H1 (cell line): ENCODE results near the gene AP5Z1. TPM values are rescaled to one million over a fixed set of nuclear protein-coding genes. Genes with fewer than 3 reads are reported as not detected.

Experiments used
- CTCF ChIA-PET: fragments of 300-600 bp; sonication (Branson Sonifier 250); formaldehyde crosslinking; loops from one replicate; lab custom pipeline; 2021; ENCODE audit not compliant: partially characterized antibody; lab: Charles Lee
- POLR2A ChIA-PET: fragments of 300-600 bp; sonication (Branson Sonifier 250); formaldehyde crosslinking; loops from one replicate; lab custom pipeline; 2021; ENCODE audit warnings: inconsistent platforms; ENCODE audit not compliant: partially characterized antibody; lab: Charles Lee
- DNase-seq, 2 experiments: peaks; one replicate each; pipeline versions ENCODE4 v3.0.0 to v3.0.0-alpha.2; 2010 to 2022; ENCODE audit warnings: low spot score in 2 of 2, low read depth in 1 of 2, mixed read lengths in 1 of 2
- FAIRE-seq: peaks from 2 replicates; lab custom pipeline; 2011; peaks lifted over from hg19 to GRCh38; lab: Jason Lieb, UNC
- H2AFZ ChIP-seq: 2 replicates; pipeline ENCODE4 v1.8.1; 2012; ENCODE audit warnings: low read length, inconsistent platforms
- H2AK5ac ChIP-seq: 2 replicates; pipeline ENCODE4 v1.6.1; 2013; ENCODE audit warnings: low read depth, low read length
- H2BK120ac ChIP-seq: replicated peaks from 2 replicates; pipeline ENCODE3; 2013; ENCODE audit warnings: low read depth, low read length, inconsistent platforms
- H2BK12ac ChIP-seq: 2 replicates; pipeline ENCODE4 v1.6.1; 2013; ENCODE audit warnings: low read depth, low read length
- H2BK15ac ChIP-seq: 2 replicates; pipeline ENCODE4 v1.6.1; 2013; ENCODE audit warnings: low read length
- H2BK20ac ChIP-seq: 2 replicates; pipeline ENCODE4 v1.6.1; 2013; ENCODE audit warnings: low read length
- H2BK5ac ChIP-seq: 2 replicates; pipeline ENCODE4 v1.6.1; 2013; ENCODE audit warnings: low read depth, low read length
- H3K14ac ChIP-seq: 2 replicates; pipeline ENCODE4 v1.6.1; 2013; ENCODE audit warnings: inconsistent platforms; ENCODE audit not compliant: insufficient read length
- H3K18ac ChIP-seq: 2 replicates; pipeline ENCODE4 v1.6.1; 2013; ENCODE audit warnings: low read length; ENCODE audit errors: extremely low read depth
- H3K23ac ChIP-seq: 2 replicates; pipeline ENCODE4 v1.6.1; 2013; ENCODE audit warnings: inconsistent platforms; ENCODE audit not compliant: insufficient read length
- H3K23me2 ChIP-seq: 2 replicates; pipeline ENCODE4 v1.6.1; 2013; ENCODE audit warnings: low read depth, low read length
- H3K27ac ChIP-seq: 2 replicates; pipeline ENCODE4 v1.6.1; 2011; ENCODE audit warnings: low read depth, low read length, inconsistent platforms
- H3K27me3 ChIP-seq, 4 experiments: replicated peaks in 1 of 4; 1 replicate in 1 of 4; 2 replicates in 3 of 4; pipeline versions ENCODE4 v1.6.1 to v1.8.1; 2011 to 2013; ENCODE audit warnings: low read length in 3 of 4, mild to moderate bottlenecking in 3 of 4, inconsistent platforms in 2 of 4, mixed read lengths in 2 of 4, moderate library complexity in 1 of 4; ENCODE audit not compliant: control insufficient read depth in 3 of 4, insufficient read depth in 3 of 4; ENCODE audit errors: extremely low read depth in 1 of 4
- H3K36me3 ChIP-seq, 4 experiments: 2 replicates each; pipeline versions ENCODE4 v1.6.1 to v1.8.1; 2011 to 2013; ENCODE audit warnings: mild to moderate bottlenecking in 4 of 4, low read length in 3 of 4, moderate library complexity in 2 of 4, control low read depth in 1 of 4, inconsistent platforms in 1 of 4; ENCODE audit not compliant: insufficient read depth in 4 of 4, control insufficient read depth in 2 of 4
- H3K4ac ChIP-seq: replicated peaks from 2 replicates; pipeline ENCODE3; 2013; ENCODE audit warnings: low read length, low read depth, mixed read lengths, inconsistent platforms; ENCODE audit not compliant: insufficient read length
- H3K4me1 ChIP-seq, 4 experiments: replicated peaks in 1 of 4; 1 replicate in 1 of 4; 2 replicates in 3 of 4; pipeline versions ENCODE4 v1.6.1 to v1.8.1; 2011 to 2013; ENCODE audit warnings: low read length in 3 of 4, inconsistent platforms in 2 of 4, mixed read lengths in 1 of 4; ENCODE audit not compliant: insufficient read depth in 4 of 4, control insufficient read depth in 3 of 4
- H3K4me2 ChIP-seq, 2 experiments: 2 replicates each; pipeline versions ENCODE4 v1.6.1 to v1.8.1; 2011 to 2013; ENCODE audit warnings: low read depth in 2 of 2, low read length in 2 of 2, control low read depth in 1 of 2, inconsistent platforms in 1 of 2, mild to moderate bottlenecking in 1 of 2; ENCODE audit not compliant: insufficient read depth in 1 of 2
- H3K4me3 ChIP-seq, 4 experiments: fragments of 200-600, 300-600 bp in 1 of 4; sonication (generic), shearing (Covaris generic), sonication (Bioruptor Twin) in 1 of 4; 2 replicates each; pipeline versions ENCODE4 v1.5.1 to v1.8.1; 2011 to 2016; ENCODE audit warnings: low read length in 4 of 4, low read depth in 3 of 4, control low read depth in 2 of 4, inconsistent platforms in 2 of 4, mild to moderate bottlenecking in 2 of 4, mixed read lengths in 1 of 4, moderate library complexity in 1 of 4; ENCODE audit not compliant: insufficient read depth in 2 of 4; ENCODE audit errors: extremely low read depth in 1 of 4
- H3K56ac ChIP-seq: replicated peaks from 2 replicates; pipeline ENCODE3; 2013; ENCODE audit warnings: low read depth, mild to moderate bottlenecking, mixed read lengths, low read length, inconsistent platforms; ENCODE audit not compliant: insufficient read length
- H3K79me1 ChIP-seq: 2 replicates; pipeline ENCODE4 v1.6.1; 2013; ENCODE audit warnings: low read depth, low read length, control low read depth
- H3K79me2 ChIP-seq, 2 experiments: 2 replicates each; pipeline versions ENCODE4 v1.6.1 to v1.8.1; 2012 to 2013; ENCODE audit warnings: low read length in 2 of 2, mild to moderate bottlenecking in 2 of 2, inconsistent platforms in 1 of 2; ENCODE audit not compliant: insufficient read depth in 2 of 2, control insufficient read depth in 1 of 2
- H3K9ac ChIP-seq, 4 experiments: replicated peaks in 1 of 4; 1 replicate in 1 of 4; 2 replicates in 3 of 4; pipeline versions ENCODE4 v1.6.1 to v1.8.1; 2011 to 2013; ENCODE audit warnings: low read depth in 3 of 4, low read length in 3 of 4, control low read depth in 2 of 4, mild to moderate bottlenecking in 2 of 4, moderate library complexity in 2 of 4, inconsistent platforms in 1 of 4; ENCODE audit errors: extremely low read depth in 1 of 4
- H3K9me3 ChIP-seq, 2 experiments: 2 replicates each; pipeline versions ENCODE4 v1.6.1 to v1.8.1; 2012 to 2013; ENCODE audit warnings: mild to moderate bottlenecking in 2 of 2, moderate library complexity in 2 of 2, control low read depth in 1 of 2, inconsistent platforms in 1 of 2, low read depth in 1 of 2, low read length in 1 of 2, mixed read lengths in 1 of 2; ENCODE audit not compliant: insufficient read depth in 2 of 2
- H4K20me1 ChIP-seq, 2 experiments: replicated peaks in 1 of 2; 2 replicates each; pipeline versions ENCODE3 to v1.8.1; 2011 to 2013; ENCODE audit warnings: inconsistent platforms in 2 of 2, low read length in 2 of 2, mild to moderate bottlenecking in 1 of 2; ENCODE audit not compliant: insufficient read depth in 2 of 2, control insufficient read depth in 1 of 2
- H4K5ac ChIP-seq: 2 replicates; pipeline ENCODE4 v1.6.1; 2013; ENCODE audit warnings: low read length, low read depth, mixed read lengths, inconsistent platforms; ENCODE audit not compliant: insufficient read length
- H4K8ac ChIP-seq: 2 replicates; pipeline ENCODE4 v1.8.0; 2013; ENCODE audit warnings: mild to moderate bottlenecking, moderate library complexity, low read length, inconsistent platforms; ENCODE audit not compliant: insufficient read depth; ENCODE audit errors: extremely low read depth
- H4K91ac ChIP-seq: replicated peaks from 2 replicates; pipeline ENCODE3; 2013; ENCODE audit warnings: low read length, mixed read lengths, inconsistent platforms; ENCODE audit not compliant: insufficient read length
- BACH1 ChIP-seq: IDR thresholded peaks from 2 replicates; pipeline ENCODE4 v1.6.1; 2012; ENCODE audit warnings: low read length, improper control_type of control experiment
- CBX5 ChIP-seq: fragments of 300-800, 300-1000 bp; sonication (generic); IDR thresholded peaks from 2 replicates; pipeline ENCODE4 v1.7.1; 2016; ENCODE audit warnings: antibody characterized with exemption, low read length, low read depth
- CTCF ChIP-seq, 3 experiments: IDR thresholded peaks; 1 replicate in 2 of 3; 2 replicates in 1 of 3; pipeline versions ENCODE4 v1.5.1 to v1.6.1; 2011; ENCODE audit warnings: low read length in 3 of 3, mild to moderate bottlenecking in 3 of 3, inconsistent platforms in 2 of 3, low read depth in 1 of 3, moderate library complexity in 1 of 3; ENCODE audit not compliant: insufficient read depth in 1 of 3; ENCODE audit errors: control extremely low read depth in 1 of 3
- FOSL1 ChIP-seq: IDR thresholded peaks from 2 replicates; pipeline ENCODE4 v1.6.1; 2011; ENCODE audit warnings: mild to moderate bottlenecking, low read depth, low read length, moderate library complexity; ENCODE audit not compliant: insufficient read depth
- HDAC2 ChIP-seq, 2 experiments: fragments of 300-600 bp in 1 of 2; sonication (generic) in 1 of 2; IDR thresholded peaks; 2 replicates each; pipeline ENCODE4 v1.6.1; 2011 to 2012; ENCODE audit warnings: low read depth in 2 of 2, low read length in 2 of 2, mild to moderate bottlenecking in 2 of 2, moderate library complexity in 2 of 2, borderline replicate concordance in 1 of 2, inconsistent platforms in 1 of 2
- KDM5A ChIP-seq: fragments of 200-600 bp; IDR thresholded peaks from 2 replicates; pipeline ENCODE4 v1.7.1; 2012; ENCODE audit warnings: mild to moderate bottlenecking, low read length, inconsistent platforms, mixed read lengths
- SIX5 ChIP-seq: IDR thresholded peaks from 2 replicates; pipeline ENCODE4 v1.6.1; 2011; ENCODE audit warnings: mild to moderate bottlenecking, low read depth, low read length
- SP1 ChIP-seq: IDR thresholded peaks from 2 replicates; pipeline ENCODE4 v1.6.1; 2011; ENCODE audit warnings: low read depth, low read length
- SUZ12 ChIP-seq: fragments of 200-600 bp; sonication (generic); IDR thresholded peaks from 2 replicates; pipeline ENCODE4 v1.6.1; 2012; ENCODE audit warnings: mild to moderate bottlenecking, inconsistent platforms, low read length, moderate library complexity, mixed read lengths
- TBP ChIP-seq: IDR thresholded peaks from 2 replicates; pipeline ENCODE4 v1.6.1; 2011; ENCODE audit warnings: low read depth, low read length, improper control_type of control experiment
- TCF12 ChIP-seq: IDR thresholded peaks from 2 replicates; pipeline ENCODE4 v1.6.1; 2011; ENCODE audit warnings: low read depth, mild to moderate bottlenecking, low read length
- WGBS, 2 experiments: shearing (Covaris generic) in 1 of 2; methylation state at CpG; one replicate each; pipeline versions ENCODE4 v1.1.6 to v1.1.7; 2013 to 2015; ENCODE audit warnings: low lambda C conversion rate in 2 of 2, mixed read lengths in 2 of 2, inconsistent platforms in 1 of 2, low coverage in 1 of 2, missing lambda C conversion rate in 1 of 2; ENCODE audit not compliant: insufficient replicate concordance in 2 of 2, insufficient coverage in 1 of 2, insufficient read length in 1 of 2; ENCODE audit errors: extremely low coverage in 1 of 2, missing lambda C conversion rate in 1 of 2; 5-methylcytosine and 5-hydroxymethylcytosine counted together
- polyA plus RNA-seq, 7 experiments: library from polyadenylated mRNA; depleted of rRNA in 3 of 7; stranded (reverse) in 5 of 7; unstranded in 2 of 7; fragments of >200 nt in 5 of 7; fragments of 200-250 nt in 2 of 7; gene quantifications; 1 replicate in 5 of 7; 2 replicates in 1 of 7; 4 replicates in 1 of 7; pipeline versions ENCODE4 v1.2.1 to v1.2.3, GENCODE V29; 2011 to 2013; ENCODE audit warnings: missing spikeins in 2 of 7, mixed read lengths in 2 of 7
- total RNA-seq: library from RNA; stranded (reverse); fragmentation: NEBNext Ultra II Directional; extraction: Animal tissue kit (Norgen Biotek cat#: 25700); gene quantifications from 2 replicates; pipeline ENCODE4 v1.2.1, GENCODE V29; 2021

The AP5Z1 gene
- total and polyA plus RNA-seq, 2 of the 8 experiments (the other 6 are each of a cell fraction or from before 2014, with no cell fraction given), result 24.0 to 24.7 TPM

- 94% methylated on average over 17 of the region's 19 CpGs; no CpG with 5 or more reads in 1 of the 2 experiments for WGBS, 2 experiments
- H2BK12ac ChIP-seq, result no peak overlapping the region
- H3K23me2 ChIP-seq, result no peaks in the 10 kb centered on the region
- H3K36me3 ChIP-seq, result peaks cover 0 to 53% (median 13%) of the 10 kb centered on the region in 4 experiments; a peak in 6 of 8 replicates
- no peak overlapping the region for H2BK15ac ChIP-seq
- no peak overlapping the region for H3K27ac ChIP-seq
- no peak overlapping the region for H2BK20ac ChIP-seq
- H3K14ac ChIP-seq, result no peak overlapping the region
- no peak overlapping the region for H3K23ac ChIP-seq
- H4K8ac ChIP-seq, result no peak overlapping the region
- H3K56ac ChIP-seq, result no peak overlapping the region
- H3K4me1 ChIP-seq, result no peaks in the 10 kb centered on the region
- no peaks in the 10 kb centered on the region for H3K27me3 ChIP-seq
- H3K9me3 ChIP-seq, result no peaks in the 10 kb centered on the region
- ChIA-PET POLR2A (interaction anchor here (1.8 kb wide), 1 partner anchor 9 kb away, joined by 8 read pairs; the partner anchor contains the start of gene AP5Z1), CTCF (interaction anchor here (1.1 to 1.5 kb wide), 3 partner anchors 8 to 29 kb away, joined by 3 to 6 read pairs (median 4); no protein-coding TSS in a partner anchor)
- H2AFZ ChIP-seq, result no peak overlapping the region
- no peak for DNase-seq
- H2BK5ac ChIP-seq, result no peak overlapping the region
- H2AK5ac ChIP-seq, result no peak overlapping the region
- H3K4me2 ChIP-seq, result no peak overlapping the region
- H3K79me1 ChIP-seq, result no peaks in the 10 kb centered on the region; the same call in 1 of the 2 replicates
- H3K79me2 ChIP-seq, result no peaks in the 10 kb centered on the region
- no peak overlapping the region for H3K4ac ChIP-seq
- H3K18ac ChIP-seq, result no peak overlapping the region
- H4K20me1 ChIP-seq, result peaks cover 0 to 9% of the 10 kb centered on the region in 2 experiments
- no peak for FAIRE-seq
- H4K5ac ChIP-seq, result no peak overlapping the region
- H4K91ac ChIP-seq, result no peak overlapping the region
- H3K4me3 ChIP-seq, result no peak overlapping the region
- no peak overlapping the region for H2BK120ac ChIP-seq
- H3K9ac ChIP-seq, result no peak overlapping the region
- TF ChIP-seq TCF12, result no peak
- TF ChIP-seq BACH1, result no peak
- TF ChIP-seq KDM5A, result no peak
- no peak for TF ChIP-seq SIX5
- no peak for TF ChIP-seq SUZ12
- no peak for TF ChIP-seq CBX5
- TF ChIP-seq CTCF (IDR thresholded peaks at IDR 0.05; ENCODE audit: control extremely low read depth in 1 of 3, insufficient read depth in 1 of 3, low read depth in 1 of 3, low read length in 3 of 3), result no peak
- TF ChIP-seq SP1, result no peak
- TF ChIP-seq TBP, result no peak
- no peak for TF ChIP-seq HDAC2 (IDR thresholded peaks at IDR 0.05; ENCODE audit: borderline replicate concordance in 1 of 2, low read depth in 2 of 2, low read length in 2 of 2)
- no peak for TF ChIP-seq FOSL1
These were observed 9.4 kb downstream of the AP5Z1 start for GRCh38 chr7:4784799-4785198.
